ENCODE data around the gene P2RX1.

The P2RX1 gene

GRCh38 chr17:3895354-3895753, 20.9 kb downstream of the P2RX1 start:
- H3K4ac ChIP-seq (ENCODE audit: low read length), result no peak overlapping the region
- WGBS, 2 donors (ENCODE audit: extremely low coverage in 2 of 2, insufficient read length in 2 of 2, insufficient replicate concordance in 1 of 2), result no CpG with 5 or more reads among the region's 3 CpGs
- H3K27ac ChIP-seq (replicated peaks; ENCODE audit: low read length), result no peak overlapping the region
- no peak overlapping the region for H4K8ac ChIP-seq (ENCODE audit: low read depth, low read length)
- H3K4me2 ChIP-seq (ENCODE audit: insufficient read depth, low read length, poor library complexity, severe bottlenecking), result no peak overlapping the region
- H4K91ac ChIP-seq (ENCODE audit: low read depth, low read length, poor library complexity), result no peak overlapping the region
- H3K18ac ChIP-seq (ENCODE audit: low read length), result no peak overlapping the region
- peaks cover 14 to 19% of the 10 kb centered on the region in 2 donors for H3K4me1 ChIP-seq (ENCODE audit: control insufficient read depth in 2 of 2, insufficient read depth in 1 of 2, low read depth in 1 of 2, low read length in 2 of 2)
- H2BK15ac ChIP-seq (ENCODE audit: low read length), result peak overlapping the region; percentile 13
- no peak overlapping the region for H3K14ac ChIP-seq (ENCODE audit: low read length)
- H3K79me1 ChIP-seq (ENCODE audit: low read depth, low read length), result no peaks in the 10 kb centered on the region
- H3K36me3 ChIP-seq (replicated peaks in 1 of 2; ENCODE audit: control insufficient read depth in 2 of 2, insufficient read depth in 2 of 2, low read length in 2 of 2), result no peaks in the 10 kb centered on the region
- no peak overlapping the region for H2BK5ac ChIP-seq (ENCODE audit: low read length)
- H2AFZ ChIP-seq (ENCODE audit: low read length), result no peak overlapping the region
- H3K9me3 ChIP-seq (replicated peaks in 1 of 2; ENCODE audit: control insufficient read depth in 2 of 2, insufficient read depth in 1 of 2, low read depth in 1 of 2, low read length in 2 of 2), result no peaks in the 10 kb centered on the region
- H3K4me3 ChIP-seq (ENCODE audit: low read length in 2 of 2), result no peak overlapping the region
- peak overlapping the region; percentile 66 for H2AK5ac ChIP-seq (ENCODE audit: low read depth, low read length)
- H3K9ac ChIP-seq (ENCODE audit: low read depth, low read length, poor library complexity), result no peak overlapping the region
- H3K27me3 ChIP-seq (ENCODE audit: control insufficient read depth in 3 of 3, insufficient read depth in 3 of 3, low read depth in 1 of 3, low read length in 3 of 3), result peaks cover 0 to 24% (median 3%) of the 10 kb centered on the region in 3 experiments
- no peak for DNase-seq (ENCODE audit: low spot score)
- H3K23ac ChIP-seq (ENCODE audit: low read depth, low read length, poor library complexity), result no peak overlapping the region
- no peak overlapping the region for H2BK12ac ChIP-seq (ENCODE audit: low read length)
- no peak overlapping the region for H2BK120ac ChIP-seq (ENCODE audit: low read depth, low read length)

DNA sequence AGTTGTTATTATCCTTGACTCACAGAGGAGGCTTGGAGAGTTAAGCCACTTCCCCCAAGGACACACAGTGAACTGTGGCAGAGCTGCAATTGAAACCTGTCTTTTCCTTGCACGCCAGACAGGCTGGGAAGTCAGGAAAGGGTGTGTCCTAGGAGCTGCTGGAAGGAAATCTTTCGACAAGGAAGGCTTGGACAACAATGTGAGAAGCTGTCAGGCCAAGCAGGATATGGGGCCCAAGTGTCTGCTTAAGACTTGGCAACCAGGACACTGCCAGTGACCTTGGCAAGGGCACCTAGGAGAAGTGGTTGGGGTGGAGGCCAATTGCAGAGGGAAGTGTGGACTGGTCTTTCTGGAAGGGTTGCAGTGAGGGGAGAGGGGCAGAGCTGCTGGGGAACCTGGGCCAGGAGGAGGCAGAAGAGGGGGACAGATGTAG, 21.3 kb downstream of the P2RX1 start:
- H4K91ac ChIP-seq (ENCODE audit: low read depth, low read length, poor library complexity), result no peak overlapping the region
- H2AK5ac ChIP-seq (ENCODE audit: low read depth, low read length), result peak overlapping the region; percentile 66
- H2BK5ac ChIP-seq (ENCODE audit: low read length), result no peak overlapping the region
- H3K27ac ChIP-seq (replicated peaks; ENCODE audit: low read length), result no peak overlapping the region
- H4K8ac ChIP-seq (ENCODE audit: low read depth, low read length), result no peak overlapping the region
- H3K4ac ChIP-seq (ENCODE audit: low read length), result no peak overlapping the region
- H3K79me1 ChIP-seq (ENCODE audit: low read depth, low read length), result no peaks in the 10 kb centered on the region
- H3K4me3 ChIP-seq (ENCODE audit: low read length in 2 of 2), result no peak overlapping the region
- WGBS, 2 donors (ENCODE audit: extremely low coverage in 2 of 2, insufficient read length in 2 of 2, insufficient replicate concordance in 1 of 2), result no CpG with 5 or more reads among the region's 2 CpGs
- H3K9me3 ChIP-seq (replicated peaks in 1 of 2; ENCODE audit: control insufficient read depth in 2 of 2, insufficient read depth in 1 of 2, low read depth in 1 of 2, low read length in 2 of 2), result no peaks in the 10 kb centered on the region
- H2BK12ac ChIP-seq (ENCODE audit: low read length), result no peak overlapping the region
- peak overlapping the region; percentile 13 for H2BK15ac ChIP-seq (ENCODE audit: low read length)
- H3K4me2 ChIP-seq (ENCODE audit: insufficient read depth, low read length, poor library complexity, severe bottlenecking), result no peak overlapping the region
- peaks cover 17 to 19% of the 10 kb centered on the region in 2 donors for H3K4me1 ChIP-seq (ENCODE audit: control insufficient read depth in 2 of 2, insufficient read depth in 1 of 2, low read depth in 1 of 2, low read length in 2 of 2)
- no peak for DNase-seq (ENCODE audit: low spot score)
- H2AFZ ChIP-seq (ENCODE audit: low read length), result no peak overlapping the region
- H3K9ac ChIP-seq (ENCODE audit: low read depth, low read length, poor library complexity), result no peak overlapping the region
- H3K27me3 ChIP-seq (ENCODE audit: control insufficient read depth in 3 of 3, insufficient read depth in 3 of 3, low read depth in 1 of 3, low read length in 3 of 3), result peaks cover 0 to 28% (median 3%) of the 10 kb centered on the region in 3 experiments
- no peaks in the 10 kb centered on the region for H3K36me3 ChIP-seq (replicated peaks in 1 of 2; ENCODE audit: control insufficient read depth in 2 of 2, insufficient read depth in 2 of 2, low read length in 2 of 2)
- H3K14ac ChIP-seq (ENCODE audit: low read length), result no peak overlapping the region
- H3K23ac ChIP-seq (ENCODE audit: low read depth, low read length, poor library complexity), result no peak overlapping the region
- H3K18ac ChIP-seq (ENCODE audit: low read length), result no peak overlapping the region
- H2BK120ac ChIP-seq (ENCODE audit: low read depth, low read length), result no peak overlapping the region

- Histone ChIP-seq H2BK120ac (ENCODE audit: low read depth, low read length) (no peak overlapping the region), H3K9ac (ENCODE audit: low read depth, low read length, poor library complexity) (no peak overlapping the region), H2BK5ac (ENCODE audit: low read length) (no peak overlapping the region), H3K4me3 (ENCODE audit: low read length in 2 of 2) (no peak overlapping the region), H3K18ac (ENCODE audit: low read length) (no peak overlapping the region), H2AFZ (ENCODE audit: low read length) (no peak overlapping the region), H3K23ac (ENCODE audit: low read depth, low read length, poor library complexity) (no peak overlapping the region), H3K4me1 (ENCODE audit: control insufficient read depth in 2 of 2, insufficient read depth in 1 of 2, low read depth in 1 of 2, low read length in 2 of 2) (peaks cover 17 to 19% of the 10 kb centered on the region in 2 donors), H3K27me3 (ENCODE audit: control insufficient read depth in 3 of 3, insufficient read depth in 3 of 3, low read depth in 1 of 3, low read length in 3 of 3) (peaks cover 0 to 35% (median 3%) of the 10 kb centered on the region in 3 experiments), H4K91ac (ENCODE audit: low read depth, low read length, poor library complexity) (no peak overlapping the region), H4K8ac (ENCODE audit: low read depth, low read length) (no peak overlapping the region), H2BK15ac (ENCODE audit: low read length) (peak overlapping the region; percentile 13), H3K36me3 (replicated peaks in 1 of 2; ENCODE audit: control insufficient read depth in 2 of 2, insufficient read depth in 2 of 2, low read length in 2 of 2) (no peaks in the 10 kb centered on the region), H3K9me3 (replicated peaks in 1 of 2; ENCODE audit: control insufficient read depth in 2 of 2, insufficient read depth in 1 of 2, low read depth in 1 of 2, low read length in 2 of 2) (no peaks in the 10 kb centered on the region), H3K4ac (ENCODE audit: low read length) (no peak overlapping the region), H2AK5ac (ENCODE audit: low read depth, low read length) (no peak overlapping the region), H3K14ac (ENCODE audit: low read length) (no peak overlapping the region), H3K79me1 (ENCODE audit: low read depth, low read length) (no peaks in the 10 kb centered on the region), H2BK12ac (ENCODE audit: low read length) (no peak overlapping the region), H3K27ac (replicated peaks; ENCODE audit: low read length) (no peak overlapping the region), H3K4me2 (ENCODE audit: insufficient read depth, low read length, poor library complexity, severe bottlenecking) (no peak overlapping the region)
- no CpG with 5 or more reads among the region's 5 CpGs for WGBS, 2 donors (ENCODE audit: extremely low coverage in 2 of 2, insufficient read length in 2 of 2, insufficient replicate concordance in 1 of 2)
- no peak for DNase-seq (ENCODE audit: low spot score)
These were observed 22.1 kb downstream of the P2RX1 start for GRCh38 chr17:3894188-3894587.

GRCh38 chr17:3893720-3894116, 22.5 kb downstream of the P2RX1 start:
- peak overlapping the region; percentile 51 for H3K9ac ChIP-seq (ENCODE audit: low read depth, low read length, poor library complexity)
- H3K9me3 ChIP-seq (replicated peaks in 1 of 2; ENCODE audit: control insufficient read depth in 2 of 2, insufficient read depth in 1 of 2, low read depth in 1 of 2, low read length in 2 of 2), result no peaks in the 10 kb centered on the region
- peak overlapping the region; percentile 98 for H3K18ac ChIP-seq (ENCODE audit: low read length)
- WGBS, 2 donors (ENCODE audit: extremely low coverage in 2 of 2, insufficient read length in 2 of 2, insufficient replicate concordance in 1 of 2), result no CpG with 5 or more reads among the region's 7 CpGs
- no peak overlapping the region for H3K4ac ChIP-seq (ENCODE audit: low read length)
- H3K79me1 ChIP-seq (ENCODE audit: low read depth, low read length), result no peaks in the 10 kb centered on the region
- DNase-seq (ENCODE audit: low spot score), result no peak
- peaks cover 0 to 39% (median 3%) of the 10 kb centered on the region in 3 experiments for H3K27me3 ChIP-seq (ENCODE audit: control insufficient read depth in 3 of 3, insufficient read depth in 3 of 3, low read depth in 1 of 3, low read length in 3 of 3)
- H2AFZ ChIP-seq (ENCODE audit: low read length), result peak overlapping the region; percentile 99
- H4K8ac ChIP-seq (ENCODE audit: low read depth, low read length), result no peak overlapping the region
- H4K91ac ChIP-seq (ENCODE audit: low read depth, low read length, poor library complexity), result no peak overlapping the region
- peak overlapping the region; percentile 82 for H3K23ac ChIP-seq (ENCODE audit: low read depth, low read length, poor library complexity)
- peak overlapping the region; percentile 2 for H2BK5ac ChIP-seq (ENCODE audit: low read length)
- peak overlapping the region; percentile 99 for H2BK15ac ChIP-seq (ENCODE audit: low read length)
- peak overlapping the region; percentile 66 for H2BK120ac ChIP-seq (ENCODE audit: low read depth, low read length)
- H2AK5ac ChIP-seq (ENCODE audit: low read depth, low read length), result peak overlapping the region; percentile 25
- peaks cover 17 to 20% of the 10 kb centered on the region in 2 donors for H3K4me1 ChIP-seq (ENCODE audit: control insufficient read depth in 2 of 2, insufficient read depth in 1 of 2, low read depth in 1 of 2, low read length in 2 of 2)
- no peaks in the 10 kb centered on the region for H3K36me3 ChIP-seq (replicated peaks in 1 of 2; ENCODE audit: control insufficient read depth in 2 of 2, insufficient read depth in 2 of 2, low read length in 2 of 2)
- H3K4me3 ChIP-seq (ENCODE audit: low read length in 2 of 2), result peak overlapping the region; percentile 60 to 88
- H2BK12ac ChIP-seq (ENCODE audit: low read length), result peak overlapping the region; percentile 87
- peak overlapping the region; percentile 59 for H3K27ac ChIP-seq (replicated peaks; ENCODE audit: low read length)
- H3K4me2 ChIP-seq (ENCODE audit: insufficient read depth, low read length, poor library complexity, severe bottlenecking), result peak overlapping the region; percentile 75
- H3K14ac ChIP-seq (ENCODE audit: low read length), result no peak overlapping the region

Measured in neuronal stem cell (in vitro differentiated cells).